ENCODE results near the gene SHISA9. TPM values are rescaled to one million over a fixed set of nuclear protein-coding genes. Genes with fewer than 3 reads are reported as not detected.

The SHISA9 gene
- total RNA-seq, 1 donor from 2014 or later, result not detected

GRCh38 chr16:12998361-12999085 is 97.1 kb downstream of the SHISA9 start:
- Histone ChIP-seq H3K27me3 (ENCODE audit: control insufficient read depth in 3 of 3, insufficient read depth in 3 of 3, low read length in 3 of 3) (peaks cover 0 to 5% (median 0%) of the 10 kb centered on the region in 3 donors), H3K4me1 (ENCODE audit: control insufficient read depth in 3 of 3, insufficient read depth in 3 of 3, low read length in 3 of 3) (no peaks in the 10 kb centered on the region), H3K36me3 (ENCODE audit: control insufficient read depth in 3 of 3, insufficient read depth in 3 of 3, low read length in 3 of 3) (no peaks in the 10 kb centered on the region), H3K9ac (ENCODE audit: low read depth in 1 of 3, low read length in 3 of 3) (no peak overlapping the region), H3K4me3 (ENCODE audit: low read length in 3 of 3) (no peak overlapping the region), H3K9me3 (ENCODE audit: control insufficient read depth in 3 of 3, low read length in 3 of 3) (peaks cover 0 to 4% (median 0%) of the 10 kb centered on the region in 3 donors), H3K27ac (ENCODE audit: low read depth, low read length) (no peak overlapping the region)

DNA sequence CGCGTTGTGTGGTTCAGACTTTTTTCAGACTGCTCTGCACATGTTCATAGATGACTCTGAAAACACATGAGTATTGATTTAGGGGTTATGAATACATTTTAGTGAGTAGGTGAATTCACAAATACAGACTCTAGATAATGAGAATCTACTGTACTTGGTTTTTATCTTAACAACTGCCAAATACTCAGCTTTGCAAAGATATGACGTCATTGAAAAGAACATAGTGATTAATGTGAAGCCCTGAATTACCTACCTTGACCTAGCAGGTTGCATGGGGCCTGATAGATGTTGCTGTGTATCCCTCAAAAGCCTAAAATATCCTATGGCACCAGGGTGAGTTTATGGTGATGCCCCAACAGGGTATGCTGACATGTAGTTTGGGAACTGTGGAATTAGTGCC is 98.0 kb downstream of the SHISA9 start:
- Histone ChIP-seq H3K9ac (ENCODE audit: low read depth in 1 of 3, low read length in 3 of 3) (no peak overlapping the region), H3K4me1 (ENCODE audit: control insufficient read depth in 3 of 3, insufficient read depth in 3 of 3, low read length in 3 of 3) (no peaks in the 10 kb centered on the region), H3K27ac (ENCODE audit: low read depth, low read length) (no peak overlapping the region), H3K4me3 (ENCODE audit: low read length in 3 of 3) (no peak overlapping the region), H3K36me3 (ENCODE audit: control insufficient read depth in 3 of 3, insufficient read depth in 3 of 3, low read length in 3 of 3) (no peaks in the 10 kb centered on the region), H3K27me3 (ENCODE audit: control insufficient read depth in 3 of 3, insufficient read depth in 3 of 3, low read length in 3 of 3) (peaks cover 0 to 5% (median 0%) of the 10 kb centered on the region in 3 donors), H3K9me3 (ENCODE audit: control insufficient read depth in 3 of 3, low read length in 3 of 3) (peaks cover 0 to 4% (median 0%) of the 10 kb centered on the region in 3 donors)

DNA sequence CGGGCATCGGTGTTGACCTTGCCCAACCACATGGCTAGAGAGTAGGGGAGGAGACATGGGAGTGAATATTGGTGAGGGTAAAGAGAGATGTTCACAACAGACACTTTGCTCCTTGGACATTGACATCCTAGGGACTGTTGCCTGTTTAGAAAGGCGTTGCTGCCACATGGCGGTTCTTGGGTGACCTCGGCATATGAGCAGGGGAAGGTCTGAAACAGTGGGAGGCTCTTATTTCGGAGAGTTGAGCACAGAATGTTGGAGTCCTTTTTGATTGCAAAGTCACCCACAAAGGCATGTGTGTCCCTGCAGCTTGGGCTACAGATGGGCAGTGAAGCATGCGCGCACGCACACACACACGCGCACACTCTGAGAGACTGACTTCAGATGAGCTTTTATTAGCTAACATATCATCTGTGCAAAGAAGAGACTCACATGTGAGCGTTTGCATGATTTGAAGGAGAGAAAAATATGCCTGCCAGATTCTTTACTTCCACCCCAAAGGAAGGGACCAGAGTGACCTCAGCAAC is 104.4 kb downstream of the SHISA9 start:
- no peaks in the 10 kb centered on the region for H3K36me3 ChIP-seq (ENCODE audit: control insufficient read depth in 3 of 3, insufficient read depth in 3 of 3, low read length in 3 of 3)
- H3K4me1 ChIP-seq (ENCODE audit: control insufficient read depth in 3 of 3, insufficient read depth in 3 of 3, low read length in 3 of 3), result no peaks in the 10 kb centered on the region
- no peaks in the 10 kb centered on the region for H3K9me3 ChIP-seq (ENCODE audit: control insufficient read depth in 3 of 3, low read length in 3 of 3)
- no peak overlapping the region for H3K27ac ChIP-seq (ENCODE audit: low read depth, low read length)
- no peak overlapping the region for H3K4me3 ChIP-seq (ENCODE audit: low read length in 3 of 3)
- no peaks in the 10 kb centered on the region for H3K27me3 ChIP-seq (ENCODE audit: control insufficient read depth in 3 of 3, insufficient read depth in 3 of 3, low read length in 3 of 3)
- H3K9ac ChIP-seq (ENCODE audit: low read depth in 1 of 3, low read length in 3 of 3), result no peak overlapping the region

DNA sequence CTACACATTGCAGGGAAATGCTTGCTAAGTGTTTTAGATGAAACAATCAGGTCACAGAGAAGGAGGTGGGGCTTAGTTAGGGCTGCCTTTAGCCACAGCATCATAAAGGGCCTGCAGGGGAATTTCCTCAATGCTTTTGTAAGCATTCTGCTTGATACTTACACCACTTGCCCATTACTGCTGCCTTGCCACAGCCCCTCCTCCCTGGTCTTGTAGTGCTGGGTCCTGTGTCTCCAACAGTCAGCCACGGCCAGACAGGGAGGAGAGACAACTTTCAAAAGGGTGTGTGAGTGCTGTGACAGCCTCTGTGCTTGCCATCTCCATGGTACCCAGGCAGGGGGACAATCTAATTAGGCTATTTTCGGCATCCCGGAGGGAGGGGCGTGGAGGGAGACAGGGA is 111.2 kb downstream of the SHISA9 start:
- H3K4me3 ChIP-seq (ENCODE audit: low read length in 3 of 3), result no peak overlapping the region
- no peak overlapping the region for H3K27ac ChIP-seq (ENCODE audit: low read depth, low read length)
- no peaks in the 10 kb centered on the region for H3K9me3 ChIP-seq (ENCODE audit: control insufficient read depth in 3 of 3, low read length in 3 of 3)
- no peak overlapping the region for H3K9ac ChIP-seq (ENCODE audit: low read depth in 1 of 3, low read length in 3 of 3)
- no peaks in the 10 kb centered on the region for H3K4me1 ChIP-seq (ENCODE audit: control insufficient read depth in 3 of 3, insufficient read depth in 3 of 3, low read length in 3 of 3)
- no peaks in the 10 kb centered on the region for H3K36me3 ChIP-seq (ENCODE audit: control insufficient read depth in 3 of 3, insufficient read depth in 3 of 3, low read length in 3 of 3)
- no peaks in the 10 kb centered on the region for H3K27me3 ChIP-seq (ENCODE audit: control insufficient read depth in 3 of 3, insufficient read depth in 3 of 3, low read length in 3 of 3)

DNA sequence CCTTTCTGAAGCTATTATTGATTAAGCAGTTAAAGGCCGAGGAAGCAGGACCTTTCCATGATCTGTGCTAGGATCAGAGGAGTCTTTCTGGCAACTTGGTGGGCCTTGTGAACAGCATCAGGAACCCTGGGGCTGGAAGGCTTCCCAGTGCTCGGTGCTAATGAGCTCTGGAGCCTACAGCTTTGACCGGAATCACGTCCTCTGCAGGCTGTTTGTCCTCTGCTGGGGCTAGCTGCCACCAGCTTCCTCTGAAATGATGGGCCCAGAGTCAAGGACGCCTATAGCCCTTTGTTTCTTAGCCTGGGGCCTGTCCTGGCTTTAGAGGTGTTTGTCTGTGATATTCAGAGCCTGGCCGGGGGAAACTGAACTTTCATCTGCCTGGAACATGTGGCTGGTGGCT is 111.6 kb downstream of the SHISA9 start:
- no peaks in the 10 kb centered on the region for H3K36me3 ChIP-seq (ENCODE audit: control insufficient read depth in 3 of 3, insufficient read depth in 3 of 3, low read length in 3 of 3)
- no peaks in the 10 kb centered on the region for H3K9me3 ChIP-seq (ENCODE audit: control insufficient read depth in 3 of 3, low read length in 3 of 3)
- no peak overlapping the region for H3K9ac ChIP-seq (ENCODE audit: low read depth in 1 of 3, low read length in 3 of 3)
- H3K4me3 ChIP-seq (ENCODE audit: low read length in 3 of 3), result no peak overlapping the region
- no peak overlapping the region for H3K27ac ChIP-seq (ENCODE audit: low read depth, low read length)
- H3K4me1 ChIP-seq (ENCODE audit: control insufficient read depth in 3 of 3, insufficient read depth in 3 of 3, low read length in 3 of 3), result no peaks in the 10 kb centered on the region
- no peaks in the 10 kb centered on the region for H3K27me3 ChIP-seq (ENCODE audit: control insufficient read depth in 3 of 3, insufficient read depth in 3 of 3, low read length in 3 of 3)

DNA sequence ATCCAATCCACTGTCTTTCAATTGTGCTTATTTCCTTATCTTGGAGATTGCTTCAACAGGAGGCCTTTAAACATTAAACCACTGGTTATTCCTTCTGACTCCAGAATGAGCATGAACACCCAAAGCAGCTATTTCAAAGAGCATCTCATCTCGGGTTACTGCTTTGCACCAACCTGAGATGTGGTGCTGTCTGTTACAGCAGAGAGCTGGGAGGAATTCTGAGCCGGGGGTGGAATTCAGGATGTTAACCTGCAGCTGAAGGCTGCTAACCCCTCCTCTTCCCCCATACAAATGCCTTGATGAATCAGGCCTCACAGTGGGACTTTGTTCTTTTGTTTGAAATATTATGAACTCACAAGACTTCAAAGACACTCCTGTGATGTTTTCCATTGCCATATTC is 113.1 kb downstream of the SHISA9 start:
- Histone ChIP-seq H3K4me1 (ENCODE audit: control insufficient read depth in 3 of 3, insufficient read depth in 3 of 3, low read length in 3 of 3) (no peaks in the 10 kb centered on the region), H3K4me3 (ENCODE audit: low read length in 3 of 3) (no peak overlapping the region), H3K9me3 (ENCODE audit: control insufficient read depth in 3 of 3, low read length in 3 of 3) (no peaks in the 10 kb centered on the region), H3K27me3 (ENCODE audit: control insufficient read depth in 3 of 3, insufficient read depth in 3 of 3, low read length in 3 of 3) (no peaks in the 10 kb centered on the region), H3K27ac (ENCODE audit: low read depth, low read length) (no peak overlapping the region), H3K9ac (ENCODE audit: low read depth in 1 of 3, low read length in 3 of 3) (no peak overlapping the region), H3K36me3 (ENCODE audit: control insufficient read depth in 3 of 3, insufficient read depth in 3 of 3, low read length in 3 of 3) (no peaks in the 10 kb centered on the region)

DNA sequence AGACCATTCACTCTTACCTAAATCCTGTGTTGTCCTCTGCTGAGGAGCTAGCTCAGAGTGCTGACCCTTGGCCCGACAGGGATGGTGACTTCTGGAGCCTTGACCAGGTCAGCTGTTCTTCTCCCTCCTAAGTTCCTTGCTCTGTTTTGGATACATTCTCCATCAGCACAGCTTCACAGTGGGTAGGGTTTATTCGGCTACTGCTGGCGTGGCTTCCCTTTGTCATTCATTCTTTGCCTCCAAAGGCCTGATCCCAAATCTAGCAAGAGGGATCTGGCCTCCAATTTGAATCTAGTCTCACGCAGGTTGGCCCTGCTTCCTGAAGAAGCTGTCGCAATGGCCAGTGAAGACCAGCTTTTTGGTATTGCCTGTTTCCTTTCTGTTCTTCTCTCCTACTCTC is 116.6 kb downstream of the SHISA9 start:
- Histone ChIP-seq H3K4me1 (ENCODE audit: control insufficient read depth in 3 of 3, insufficient read depth in 3 of 3, low read length in 3 of 3) (no peaks in the 10 kb centered on the region), H3K9me3 (ENCODE audit: control insufficient read depth in 3 of 3, low read length in 3 of 3) (no peaks in the 10 kb centered on the region), H3K27me3 (ENCODE audit: control insufficient read depth in 3 of 3, insufficient read depth in 3 of 3, low read length in 3 of 3) (no peaks in the 10 kb centered on the region), H3K4me3 (ENCODE audit: low read length in 3 of 3) (no peak overlapping the region), H3K27ac (ENCODE audit: low read depth, low read length) (no peak overlapping the region), H3K36me3 (ENCODE audit: control insufficient read depth in 3 of 3, insufficient read depth in 3 of 3, low read length in 3 of 3) (no peaks in the 10 kb centered on the region), H3K9ac (ENCODE audit: low read depth in 1 of 3, low read length in 3 of 3) (no peak overlapping the region)

GRCh38 chr16:13021996-13022395 is 120.6 kb downstream of the SHISA9 start:
- no peak overlapping the region for H3K4me3 ChIP-seq (ENCODE audit: low read length in 3 of 3)
- H3K27me3 ChIP-seq (ENCODE audit: control insufficient read depth in 3 of 3, insufficient read depth in 3 of 3, low read length in 3 of 3), result no peaks in the 10 kb centered on the region
- no peak overlapping the region for H3K27ac ChIP-seq (ENCODE audit: low read depth, low read length)
- H3K36me3 ChIP-seq (ENCODE audit: control insufficient read depth in 3 of 3, insufficient read depth in 3 of 3, low read length in 3 of 3), result no peaks in the 10 kb centered on the region
- H3K9ac ChIP-seq (ENCODE audit: low read depth in 1 of 3, low read length in 3 of 3), result no peak overlapping the region
- H3K9me3 ChIP-seq (ENCODE audit: control insufficient read depth in 3 of 3, low read length in 3 of 3), result peaks cover 0 to 3% (median 0%) of the 10 kb centered on the region in 3 donors
- H3K4me1 ChIP-seq (ENCODE audit: control insufficient read depth in 3 of 3, insufficient read depth in 3 of 3, low read length in 3 of 3), result no peaks in the 10 kb centered on the region

- H3K4me1 ChIP-seq (ENCODE audit: control insufficient read depth in 3 of 3, insufficient read depth in 3 of 3, low read length in 3 of 3), result no peaks in the 10 kb centered on the region
- H3K9me3 ChIP-seq (ENCODE audit: control insufficient read depth in 3 of 3, low read length in 3 of 3), result peaks cover 0 to 3% (median 0%) of the 10 kb centered on the region in 3 donors
- H3K27me3 ChIP-seq (ENCODE audit: control insufficient read depth in 3 of 3, insufficient read depth in 3 of 3, low read length in 3 of 3), result no peaks in the 10 kb centered on the region
- no peaks in the 10 kb centered on the region for H3K36me3 ChIP-seq (ENCODE audit: control insufficient read depth in 3 of 3, insufficient read depth in 3 of 3, low read length in 3 of 3)
- no peak overlapping the region for H3K9ac ChIP-seq (ENCODE audit: low read depth in 1 of 3, low read length in 3 of 3)
- no peak overlapping the region for H3K27ac ChIP-seq (ENCODE audit: low read depth, low read length)
- no peak overlapping the region for H3K4me3 ChIP-seq (ENCODE audit: low read length in 3 of 3)
Observed at GRCh38 chr16:13029786-13030185, 128.4 kb downstream of the SHISA9 start.

DNA sequence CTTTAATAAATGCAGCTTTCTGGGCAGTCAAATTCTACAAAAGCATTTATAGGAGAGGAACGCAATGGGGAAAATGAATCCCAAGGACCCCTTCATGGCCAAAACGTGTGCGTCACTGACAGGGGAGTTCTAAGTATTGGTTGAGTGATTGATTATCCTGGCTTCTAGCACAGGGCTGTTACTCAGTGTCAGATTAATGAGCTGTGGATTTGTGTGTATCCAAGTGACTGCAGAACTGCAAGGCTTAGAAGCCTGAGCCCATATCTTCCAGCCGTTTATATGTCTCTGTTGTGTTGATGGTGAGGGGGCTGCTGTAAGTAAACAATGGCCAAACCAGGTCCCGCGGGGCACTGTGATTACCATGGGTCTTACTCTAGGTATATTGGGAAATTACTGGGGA is 129.4 kb downstream of the SHISA9 start:
- no peak overlapping the region for H3K27ac ChIP-seq (ENCODE audit: low read depth, low read length)
- H3K27me3 ChIP-seq (ENCODE audit: control insufficient read depth in 3 of 3, insufficient read depth in 3 of 3, low read length in 3 of 3), result no peaks in the 10 kb centered on the region
- no peaks in the 10 kb centered on the region for H3K36me3 ChIP-seq (ENCODE audit: control insufficient read depth in 3 of 3, insufficient read depth in 3 of 3, low read length in 3 of 3)
- no peaks in the 10 kb centered on the region for H3K4me1 ChIP-seq (ENCODE audit: control insufficient read depth in 3 of 3, insufficient read depth in 3 of 3, low read length in 3 of 3)
- H3K9ac ChIP-seq (ENCODE audit: low read depth in 1 of 3, low read length in 3 of 3), result no peak overlapping the region
- no peak overlapping the region for H3K4me3 ChIP-seq (ENCODE audit: low read length in 3 of 3)
- H3K9me3 ChIP-seq (ENCODE audit: control insufficient read depth in 3 of 3, low read length in 3 of 3), result peaks cover 0 to 3% (median 0%) of the 10 kb centered on the region in 3 donors
